Measurements from ENCODE around the gene TBXAS1.

TBXAS1 gene

DNA sequence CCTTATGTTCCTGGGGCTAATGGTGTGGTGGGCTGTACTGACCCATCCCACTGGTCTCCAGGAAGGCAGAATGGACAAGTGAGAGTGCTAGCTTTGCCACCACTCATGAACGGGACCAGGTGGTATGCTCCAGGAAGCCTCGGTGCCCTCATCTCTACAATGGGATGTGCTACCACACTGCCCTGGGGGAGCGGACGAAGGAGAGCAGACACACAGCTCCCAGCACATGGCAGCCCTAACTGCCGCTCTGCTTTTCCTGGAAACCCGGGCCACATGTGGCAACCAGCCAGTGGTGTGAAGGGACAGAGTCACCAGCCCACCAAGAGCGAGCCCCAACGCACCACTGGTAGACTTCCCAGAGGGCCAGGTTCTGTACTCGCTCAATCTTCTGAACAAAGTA lies 197.9 kb downstream of the TBXAS1 start:
- no peak for DNase-seq

- DNase-seq, result no peak
Observed at GRCh38 chr7:140027858-140028257, 198.8 kb downstream of the TBXAS1 start.

DNA sequence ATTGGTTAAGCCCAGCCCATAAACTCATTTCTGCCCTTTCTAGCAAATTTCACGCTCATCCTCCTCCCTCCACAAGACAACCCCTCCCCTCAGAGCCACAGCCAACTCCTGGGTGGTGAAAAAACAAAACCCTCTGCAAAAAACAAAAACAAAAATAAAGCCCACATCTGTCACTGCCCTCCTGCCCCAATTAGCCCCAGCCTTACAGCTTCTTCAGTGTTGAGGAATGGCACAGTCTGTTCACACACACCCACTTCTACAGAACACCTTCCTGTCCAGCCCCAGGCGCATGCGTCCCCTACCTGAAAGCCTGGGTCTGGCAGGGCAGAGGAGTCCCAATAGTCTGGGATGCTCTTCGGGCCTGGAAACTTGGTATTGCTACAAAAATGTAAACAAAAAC lies 199.2 kb downstream of the TBXAS1 start:
- DNase-seq, result no peak

DNA sequence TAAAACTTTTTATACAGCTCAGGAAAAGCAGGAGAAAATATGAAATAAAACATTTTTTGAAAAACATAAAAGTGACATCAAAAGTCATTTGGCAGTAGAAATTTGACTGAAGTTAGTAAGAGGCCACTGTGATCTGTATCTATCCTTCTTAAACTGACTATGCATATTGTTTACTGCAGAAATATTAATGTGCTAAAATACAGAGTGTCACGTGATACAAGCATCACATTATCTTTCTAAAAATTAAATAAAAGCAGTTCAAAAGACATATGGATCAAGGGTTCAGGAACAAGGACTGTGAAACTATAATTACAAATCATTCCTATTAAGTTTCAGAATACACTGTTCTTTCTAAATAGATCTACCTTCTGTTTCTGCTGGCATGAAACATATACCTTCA lies 200.0 kb downstream of the TBXAS1 start:
- DNase-seq, result no peak

DNA sequence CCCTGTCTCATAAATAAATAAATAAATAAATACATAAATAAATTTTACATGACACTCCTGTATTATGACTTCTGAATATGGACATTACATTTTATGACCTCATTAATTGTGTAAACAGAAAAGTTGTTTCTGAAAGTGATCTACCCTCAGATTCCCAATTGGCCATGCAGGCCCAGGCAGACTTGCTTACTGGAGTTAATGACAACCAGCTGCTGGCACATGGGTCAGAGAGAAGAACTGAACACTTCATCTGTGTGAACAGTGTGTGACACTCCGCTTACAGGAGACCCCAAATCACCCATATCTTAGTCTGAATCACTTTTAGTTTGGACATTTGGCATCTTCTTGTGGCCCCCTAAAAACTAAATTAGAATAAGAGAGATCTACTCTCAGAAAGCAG lies 202.3 kb downstream of the TBXAS1 start:
- no peak for DNase-seq

GRCh38 chr7:140033036-140033435 lies 204.0 kb downstream of the TBXAS1 start:
- no peak for DNase-seq

- DNase-seq, result no peak
Observed at GRCh38 chr7:140033779-140034363, 204.8 kb downstream of the TBXAS1 start.

- no peak for DNase-seq
Observed at GRCh38 chr7:140034421-140034820, 205.4 kb downstream of the TBXAS1 start.

- DNase-seq, result no peak
Observed at GRCh38 chr7:140035400-140036223, 206.5 kb downstream of the TBXAS1 start.

GRCh38 chr7:140036224-140036962 lies 207.3 kb downstream of the TBXAS1 start:
- peak; percentile 63 for DNase-seq

DNA sequence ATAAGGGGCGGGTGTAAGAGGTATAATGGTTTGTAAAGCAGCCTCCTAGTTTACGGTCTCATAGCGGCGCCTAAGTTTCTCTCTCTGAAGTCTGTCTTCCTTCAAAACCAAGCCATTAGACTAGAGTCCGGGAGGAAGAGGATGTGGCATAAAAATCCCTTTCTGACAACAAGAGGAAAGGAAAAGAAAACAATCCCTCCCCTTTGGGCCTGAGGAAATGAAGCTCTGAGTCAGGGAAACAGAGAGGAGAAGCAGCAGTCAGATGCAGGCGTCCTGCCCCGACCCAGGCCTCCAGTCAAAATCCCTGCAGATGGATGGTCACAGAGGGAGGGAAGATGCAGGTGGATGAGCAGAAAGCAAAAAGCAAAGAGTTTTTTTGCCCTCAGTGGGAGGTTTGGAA lies 210.0 kb downstream of the TBXAS1 start:
- no peak for DNase-seq

DNA sequence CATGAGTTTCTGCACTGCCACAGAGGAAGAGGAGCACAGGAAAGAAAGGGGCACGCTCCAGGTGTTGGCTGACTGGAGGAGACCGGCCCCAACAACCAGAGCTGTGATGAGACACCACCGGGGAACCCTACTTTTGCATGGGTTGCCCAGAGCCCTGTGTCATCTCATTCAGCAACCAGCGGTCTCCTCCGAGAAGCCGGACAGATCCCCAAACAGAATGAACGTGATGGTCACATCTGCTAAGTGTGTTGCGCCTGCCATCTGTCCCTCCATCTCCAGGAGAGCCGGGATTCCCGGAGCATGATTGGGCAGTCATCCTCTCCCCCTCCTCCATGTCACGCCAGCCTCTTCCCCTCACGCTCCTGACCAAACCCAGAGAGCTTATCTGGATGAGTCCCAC lies 210.8 kb downstream of the TBXAS1 start:
- DNase-seq, result no peak

DNA sequence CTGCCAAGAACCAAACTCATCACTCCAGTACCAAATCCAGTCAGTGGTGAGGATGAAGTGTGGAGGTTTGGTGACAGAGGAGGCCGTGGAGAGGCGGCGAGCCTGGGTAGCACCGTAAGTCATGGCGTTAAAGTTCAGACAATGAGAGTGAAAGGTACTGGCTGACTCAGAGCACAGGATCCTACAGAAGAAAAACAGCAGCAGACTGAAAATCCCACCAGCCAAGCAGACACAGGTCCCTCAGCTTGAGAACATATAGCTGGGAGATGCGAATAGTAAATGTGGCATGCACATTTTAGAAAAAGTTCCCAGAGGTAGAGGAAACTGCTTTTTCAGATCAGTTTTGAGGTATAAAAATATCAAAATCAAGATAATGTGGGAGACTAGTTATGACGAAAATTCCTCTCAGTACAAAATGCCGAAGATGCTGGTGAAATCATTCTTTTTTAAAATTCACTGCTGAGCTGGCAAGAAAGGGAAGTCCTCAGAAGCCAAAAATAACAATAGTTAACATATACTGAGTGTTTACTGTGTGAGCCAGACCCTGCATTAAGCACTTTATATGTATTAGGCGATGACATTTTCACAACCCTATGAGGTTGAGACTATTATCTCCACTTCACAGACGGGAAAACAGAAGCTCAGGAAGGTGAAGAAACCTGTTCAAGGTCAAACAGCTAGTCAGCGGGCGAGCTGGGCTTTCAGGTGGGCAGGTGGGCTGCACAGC lies 212.8 kb downstream of the TBXAS1 start:
- DNase-seq, result no peak

DNA sequence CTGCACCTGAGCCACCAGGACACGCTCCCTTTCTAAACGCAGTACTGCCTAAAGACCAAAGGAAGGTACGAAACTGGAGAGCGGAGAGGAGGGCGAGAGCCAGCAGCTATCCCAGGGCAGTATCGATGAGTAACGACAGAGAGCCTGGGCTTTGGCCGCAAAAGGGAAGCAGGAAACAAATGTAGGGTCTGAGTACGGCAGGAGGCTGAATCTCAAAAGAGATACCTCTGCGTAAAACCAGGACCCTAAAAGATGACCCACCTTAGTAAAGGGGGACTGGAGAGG lies 213.3 kb downstream of the TBXAS1 start:
- no peak for DNase-seq

DNA sequence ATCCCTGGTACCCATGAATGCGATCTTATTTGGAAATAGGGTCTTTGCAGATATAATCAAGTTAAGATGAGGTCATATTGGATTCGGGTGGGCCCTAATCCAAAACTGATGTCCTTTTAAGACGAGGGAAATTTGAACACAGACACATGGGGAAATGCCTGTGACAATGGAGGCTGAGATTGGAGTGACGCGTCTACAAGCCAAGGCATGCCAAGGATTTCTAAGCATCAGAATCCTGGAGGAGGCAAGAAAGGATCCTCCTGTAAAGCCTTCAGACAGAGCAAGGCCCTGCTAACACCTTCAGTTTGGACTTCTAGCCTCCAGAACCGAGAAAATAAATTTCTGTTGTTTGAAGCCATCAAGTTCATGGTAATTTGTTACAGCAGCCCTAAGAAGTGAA lies 215.2 kb downstream of the TBXAS1 start:
- no peak for DNase-seq

DNA sequence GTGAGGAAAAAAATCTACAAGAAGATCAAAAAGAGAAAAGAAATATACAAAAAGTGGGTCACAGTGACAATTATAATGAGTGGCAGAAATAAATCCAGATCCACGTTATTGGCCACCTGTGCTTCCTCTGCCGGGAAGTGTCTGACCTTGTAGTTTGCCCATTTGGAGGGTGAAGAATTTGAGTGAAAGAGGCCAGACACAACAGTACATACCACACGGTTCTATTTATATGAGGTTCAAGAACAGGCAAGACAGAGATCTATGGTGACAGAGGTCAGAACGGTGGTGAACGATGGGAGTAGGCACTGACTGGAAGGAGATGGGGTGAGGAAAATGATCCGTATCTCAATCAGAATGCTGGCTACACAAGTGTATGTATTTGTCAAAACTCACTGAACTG lies 216.6 kb downstream of the TBXAS1 start:
- DNase-seq, result no peak

DNA sequence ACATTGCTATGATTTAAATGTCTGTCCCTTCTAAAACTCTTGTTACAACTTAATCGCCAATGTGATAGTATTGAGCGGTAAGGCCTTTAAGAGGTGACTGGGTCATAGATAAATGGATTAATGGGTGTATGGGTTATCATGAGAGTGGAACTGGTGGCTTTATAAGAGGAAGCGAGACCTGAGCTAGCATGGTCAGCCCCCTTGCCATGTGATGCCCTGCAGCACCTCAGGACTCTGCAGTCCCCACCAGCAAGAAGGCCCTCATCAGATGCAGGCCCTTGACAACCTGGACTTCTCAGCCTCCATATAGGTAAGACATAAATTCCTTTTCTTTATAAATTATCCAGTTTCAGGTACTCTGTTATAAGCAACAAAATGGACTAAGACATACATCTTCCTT lies 218.1 kb downstream of the TBXAS1 start:
- DNase-seq, result no peak

DNA sequence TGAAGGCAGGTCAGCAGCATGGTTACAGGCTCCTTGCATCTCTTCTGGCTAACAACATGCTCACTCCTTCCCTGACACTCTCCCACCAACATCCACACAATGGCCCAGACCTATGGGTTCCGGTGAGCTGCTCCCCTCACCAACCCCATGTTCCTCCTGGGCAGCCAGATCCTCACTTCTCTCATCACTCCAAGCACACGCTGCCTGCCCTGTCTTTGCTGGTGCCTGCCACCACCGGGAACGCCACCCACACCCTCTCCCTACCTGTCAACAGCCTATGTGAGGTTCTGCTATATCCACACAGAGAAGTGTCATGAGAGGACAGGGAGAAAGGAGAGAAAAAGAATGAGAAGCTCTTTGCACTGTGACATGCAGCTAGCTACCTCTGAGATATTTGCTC lies 219.1 kb downstream of the TBXAS1 start:
- DNase-seq, result no peak

DNA sequence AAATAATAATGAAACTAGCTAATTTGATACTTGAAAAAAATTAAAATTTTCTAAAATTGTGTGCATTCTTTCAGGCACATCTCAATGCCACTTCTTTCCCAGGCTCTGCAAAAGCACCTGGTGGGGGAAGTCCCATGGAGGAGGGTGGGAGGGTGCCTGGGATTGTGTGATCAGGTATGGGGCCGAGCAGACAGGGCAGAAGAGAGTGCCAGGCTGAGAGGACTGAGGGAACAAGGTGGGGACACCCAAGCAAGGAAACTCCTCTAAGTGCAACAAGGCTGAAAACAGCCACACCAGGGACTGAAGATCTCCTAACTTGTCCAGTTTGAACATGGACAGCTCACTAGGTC lies 219.9 kb downstream of the TBXAS1 start:
- DNase-seq, result no peak

- no peak for DNase-seq
Observed at GRCh38 chr7:140049339-140050024, 220.4 kb downstream of the TBXAS1 start.

DNA sequence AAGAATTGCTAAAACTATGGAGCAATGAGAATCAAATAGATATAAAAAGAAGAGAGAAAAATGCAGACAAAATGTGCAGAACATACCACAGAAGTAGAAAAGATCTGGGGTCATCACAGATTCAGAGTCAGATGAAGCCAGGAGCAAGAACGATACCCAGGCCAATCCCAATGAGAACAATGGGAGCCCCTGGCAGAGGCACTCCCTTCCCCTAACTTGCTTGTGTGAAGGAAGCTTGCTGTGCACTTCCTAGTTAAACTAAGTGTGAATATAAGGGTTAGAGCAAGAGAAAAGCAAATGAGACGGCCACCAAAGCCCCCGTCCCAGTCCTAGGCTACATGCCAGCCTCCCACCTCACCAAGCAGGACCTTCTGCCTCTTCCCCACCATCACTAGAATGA lies 221.0 kb downstream of the TBXAS1 start:
- no peak for DNase-seq

DNA sequence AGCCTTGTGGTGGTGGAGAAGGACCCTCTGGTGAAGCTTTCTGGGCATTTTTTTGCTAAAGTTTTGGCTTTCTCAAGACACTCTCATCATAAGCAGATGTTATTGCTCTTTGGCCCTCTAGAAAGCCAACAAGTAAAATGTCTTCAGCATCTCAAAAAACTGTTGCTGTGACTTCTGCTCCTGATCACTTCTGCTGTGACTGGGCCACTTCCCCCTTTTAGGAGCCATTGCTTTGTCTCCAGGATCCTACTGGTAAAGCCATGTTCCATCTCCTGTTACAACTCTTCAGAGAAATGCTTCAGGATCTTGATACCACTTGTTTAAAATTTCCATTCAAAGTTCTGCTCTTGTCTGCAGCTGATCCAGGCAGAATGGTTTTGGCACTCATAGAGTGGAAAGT lies 222.8 kb downstream of the TBXAS1 start:
- DNase-seq, result no peak

Measured in OCI-M1 (cell line).